Neuron (in vitro differentiated cells): ENCODE results near the gene ROR1.

Experiments used
- H2AFZ ChIP-seq: one replicate; pipeline ENCODE4 v1.6.1; 2013; ENCODE audit warnings: low read depth, mild to moderate bottlenecking, inconsistent platforms, low read length, moderate library complexity
- H3K27me3 ChIP-seq: one replicate; pipeline ENCODE4 v1.6.1; 2013; ENCODE audit warnings: low read length; ENCODE audit not compliant: insufficient read depth
- H3K36me3 ChIP-seq: one replicate; pipeline ENCODE4 v1.6.1; 2013; ENCODE audit warnings: low read length; ENCODE audit not compliant: insufficient read depth
- H3K4me1 ChIP-seq: one replicate; pipeline ENCODE4 v1.6.1; 2013; ENCODE audit warnings: low read length; ENCODE audit not compliant: insufficient read depth
- H3K4me3 ChIP-seq: 2 replicates; pipeline ENCODE4 v1.5.1; 2013; ENCODE audit warnings: mild to moderate bottlenecking, low read length, moderate library complexity
- H3K9me3 ChIP-seq: one replicate; pipeline ENCODE4 v1.6.1; 2013; ENCODE audit warnings: low read length

The ROR1 gene

DNA sequence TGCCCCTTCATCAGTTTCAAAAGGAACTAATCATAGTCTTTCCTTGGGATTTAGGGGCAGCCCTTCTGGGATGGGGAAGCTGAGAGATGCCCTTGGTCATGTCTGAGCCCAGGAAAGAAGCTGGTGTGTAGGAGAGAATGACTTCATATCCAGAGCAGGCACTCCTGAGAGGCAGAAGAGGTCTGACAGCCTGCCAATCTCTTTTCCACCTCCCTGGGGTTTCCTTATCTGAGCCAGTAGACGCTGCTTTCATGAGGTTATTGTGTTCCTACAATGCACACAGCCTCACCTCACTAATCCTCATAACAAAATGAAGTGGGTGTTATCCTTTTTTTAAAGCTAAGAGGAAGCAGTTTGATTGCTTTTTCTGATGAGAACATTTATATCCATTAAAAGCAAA lies 14.1 kb downstream of the ROR1 start:
- Histone ChIP-seq H3K36me3 (no peaks in the 10 kb centered on the region), H2AFZ (no peak overlapping the region), H3K27me3 (no peaks in the 10 kb centered on the region), H3K4me1 (no peaks in the 10 kb centered on the region), H3K9me3 (no peaks in the 10 kb centered on the region), H3K4me3 (no peak overlapping the region)

DNA sequence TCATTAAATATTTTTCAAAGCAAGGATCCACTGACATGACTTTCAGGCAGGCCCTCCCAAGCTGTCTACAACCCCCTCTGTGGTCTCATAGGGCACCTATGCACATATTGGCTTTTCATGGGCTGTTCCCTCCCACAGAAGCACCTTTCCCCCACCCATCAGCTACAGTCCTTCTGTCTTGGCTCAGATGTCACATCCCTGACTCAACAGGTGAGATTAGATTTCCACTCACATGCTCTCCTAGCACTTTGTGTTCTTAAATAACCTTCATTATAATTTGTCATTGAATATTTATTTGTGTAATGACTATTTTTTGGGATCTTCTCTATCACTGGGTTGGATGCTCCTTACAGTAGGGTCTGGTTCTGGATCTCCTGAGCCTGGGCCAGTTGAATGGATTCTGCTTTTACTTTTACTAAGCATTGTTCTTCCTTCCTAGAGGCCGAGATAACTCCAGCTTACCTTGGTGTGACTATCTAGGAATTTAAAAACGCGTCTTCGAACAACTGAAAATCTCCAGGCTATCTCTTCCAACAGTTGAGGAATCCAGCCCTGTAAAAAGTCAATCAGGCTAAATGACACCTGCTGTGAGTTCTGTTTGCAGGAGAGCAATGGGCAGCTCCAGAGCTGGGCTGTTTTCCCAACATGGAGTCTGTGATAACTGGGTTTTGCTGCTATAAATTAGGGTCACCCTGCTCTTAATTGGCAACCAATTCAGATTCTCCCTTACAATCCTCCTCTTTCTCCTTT lies 16.2 kb downstream of the ROR1 start:
- H3K4me1 ChIP-seq: no peaks in the 10 kb centered on the region
- H3K27me3 ChIP-seq: no peaks in the 10 kb centered on the region
- no peak overlapping the region for H3K4me3 ChIP-seq
- no peak overlapping the region for H2AFZ ChIP-seq
- no peaks in the 10 kb centered on the region for H3K9me3 ChIP-seq
- no peaks in the 10 kb centered on the region for H3K36me3 ChIP-seq

DNA sequence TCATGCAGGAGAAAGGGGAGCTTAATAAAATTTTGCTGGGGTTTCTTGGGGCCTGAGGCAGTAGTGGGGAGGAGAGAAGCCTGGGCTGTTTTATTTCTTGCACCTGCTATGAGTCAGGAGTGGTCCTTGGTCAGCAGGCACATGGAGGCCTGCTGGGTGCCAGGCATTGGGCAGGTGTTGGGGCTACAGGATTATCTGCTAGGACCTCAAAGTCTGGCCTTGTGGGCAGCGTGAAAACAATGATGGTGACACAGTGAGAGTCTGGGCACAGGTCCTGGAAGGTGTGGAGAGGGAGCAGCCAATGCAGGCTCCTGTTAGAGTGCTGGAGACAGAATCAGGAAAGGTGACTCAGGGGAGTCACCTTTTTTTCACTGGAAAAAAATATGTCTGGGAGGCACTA lies 17.2 kb downstream of the ROR1 start:
- Histone ChIP-seq H3K9me3 (no peaks in the 10 kb centered on the region), H3K36me3 (no peaks in the 10 kb centered on the region), H2AFZ (no peak overlapping the region), H3K4me1 (no peaks in the 10 kb centered on the region), H3K27me3 (no peaks in the 10 kb centered on the region), H3K4me3 (no peak overlapping the region)

DNA sequence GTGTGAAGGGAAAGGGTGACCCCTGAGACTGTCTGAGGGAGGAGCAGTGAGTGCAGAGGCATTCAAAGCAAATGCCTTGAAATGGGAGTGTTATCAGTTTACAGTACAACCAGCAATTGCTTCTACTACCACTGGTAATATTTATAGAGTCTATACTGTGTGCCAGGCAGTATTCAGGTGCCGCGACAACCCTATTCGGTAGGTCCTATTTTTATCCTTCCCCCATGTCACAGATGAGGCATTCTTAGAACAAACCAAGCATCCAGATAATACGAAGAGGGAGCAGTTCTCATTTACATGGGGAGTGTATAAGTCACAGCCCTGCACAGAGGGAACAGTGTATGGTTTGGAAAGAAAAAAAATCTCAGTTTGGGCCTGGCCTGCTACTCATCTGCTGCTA lies 18.3 kb downstream of the ROR1 start:
- no peaks in the 10 kb centered on the region for H3K27me3 ChIP-seq
- no peak overlapping the region for H3K4me3 ChIP-seq
- H3K9me3 ChIP-seq: no peaks in the 10 kb centered on the region
- no peaks in the 10 kb centered on the region for H3K4me1 ChIP-seq
- H3K36me3 ChIP-seq: no peaks in the 10 kb centered on the region
- H2AFZ ChIP-seq: no peak overlapping the region

GRCh38 chr1:63793741-63794240 lies 20.0 kb downstream of the ROR1 start:
- Histone ChIP-seq H3K9me3 (no peaks in the 10 kb centered on the region), H3K36me3 (no peaks in the 10 kb centered on the region), H3K4me1 (no peaks in the 10 kb centered on the region), H2AFZ (no peak overlapping the region), H3K27me3 (no peaks in the 10 kb centered on the region), H3K4me3 (no peak overlapping the region)

GRCh38 chr1:63794354-63794753 lies 20.5 kb downstream of the ROR1 start:
- Histone ChIP-seq H3K4me1 (no peaks in the 10 kb centered on the region), H2AFZ (no peak overlapping the region), H3K4me3 (no peak overlapping the region), H3K9me3 (no peaks in the 10 kb centered on the region), H3K27me3 (no peaks in the 10 kb centered on the region), H3K36me3 (no peaks in the 10 kb centered on the region)

- no peaks in the 10 kb centered on the region for H3K36me3 ChIP-seq
- H3K4me1 ChIP-seq: no peaks in the 10 kb centered on the region
- H3K9me3 ChIP-seq: no peaks in the 10 kb centered on the region
- H2AFZ ChIP-seq: no peak overlapping the region
- no peaks in the 10 kb centered on the region for H3K27me3 ChIP-seq
- no peak overlapping the region for H3K4me3 ChIP-seq
Observed at GRCh38 chr1:63794939-63795378, 21.1 kb downstream of the ROR1 start.

DNA sequence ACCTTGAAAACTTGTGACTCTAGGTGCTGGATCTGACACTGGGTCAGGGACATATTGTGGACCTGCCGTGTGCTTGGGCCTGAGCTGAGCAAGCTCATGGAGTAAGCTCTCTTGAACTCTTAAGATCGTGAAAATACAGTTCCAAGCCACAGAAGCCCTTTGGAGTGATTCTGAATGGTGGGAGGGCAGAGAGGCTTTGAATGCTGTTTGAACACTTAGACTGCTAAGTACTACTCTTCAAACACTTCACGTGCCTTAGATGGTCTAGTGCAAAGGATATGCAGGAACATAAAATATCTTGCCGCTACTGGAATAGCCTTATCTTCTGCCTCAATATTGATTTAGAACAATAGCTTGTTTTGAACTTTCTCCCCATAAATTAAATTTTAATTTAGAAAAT lies 21.6 kb downstream of the ROR1 start:
- H3K4me1 ChIP-seq: no peaks in the 10 kb centered on the region
- no peaks in the 10 kb centered on the region for H3K36me3 ChIP-seq
- no peaks in the 10 kb centered on the region for H3K27me3 ChIP-seq
- H3K4me3 ChIP-seq: no peak overlapping the region
- no peak overlapping the region for H2AFZ ChIP-seq
- no peaks in the 10 kb centered on the region for H3K9me3 ChIP-seq

- H3K4me1 ChIP-seq: no peaks in the 10 kb centered on the region
- H2AFZ ChIP-seq: no peak overlapping the region
- no peak overlapping the region for H3K4me3 ChIP-seq
- no peaks in the 10 kb centered on the region for H3K27me3 ChIP-seq
- no peaks in the 10 kb centered on the region for H3K9me3 ChIP-seq
- H3K36me3 ChIP-seq: no peaks in the 10 kb centered on the region
Observed at GRCh38 chr1:63797056-63797726, 23.4 kb downstream of the ROR1 start.

DNA sequence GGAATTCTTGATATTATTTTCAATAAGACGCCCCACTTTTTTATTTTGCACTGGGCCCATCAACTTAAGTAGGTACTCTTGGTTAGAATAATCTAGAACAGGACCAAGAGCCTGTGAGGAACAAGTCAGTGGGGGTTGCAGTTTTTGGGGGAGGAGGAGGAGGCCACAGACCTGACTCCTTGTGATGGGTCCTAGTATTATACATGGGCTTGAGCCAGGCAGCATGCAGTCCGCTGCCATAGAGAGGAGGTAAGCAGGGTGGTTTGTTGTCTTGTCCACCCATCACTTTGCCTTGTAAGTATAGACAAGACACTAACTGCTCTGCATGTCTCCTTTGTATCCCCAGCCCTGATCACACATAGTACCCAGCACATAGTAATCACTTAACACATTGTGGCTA lies 24.5 kb downstream of the ROR1 start:
- Histone ChIP-seq H3K27me3 (no peaks in the 10 kb centered on the region), H3K9me3 (no peaks in the 10 kb centered on the region), H3K4me3 (no peak overlapping the region), H3K36me3 (no peaks in the 10 kb centered on the region), H2AFZ (no peak overlapping the region), H3K4me1 (no peaks in the 10 kb centered on the region)

DNA sequence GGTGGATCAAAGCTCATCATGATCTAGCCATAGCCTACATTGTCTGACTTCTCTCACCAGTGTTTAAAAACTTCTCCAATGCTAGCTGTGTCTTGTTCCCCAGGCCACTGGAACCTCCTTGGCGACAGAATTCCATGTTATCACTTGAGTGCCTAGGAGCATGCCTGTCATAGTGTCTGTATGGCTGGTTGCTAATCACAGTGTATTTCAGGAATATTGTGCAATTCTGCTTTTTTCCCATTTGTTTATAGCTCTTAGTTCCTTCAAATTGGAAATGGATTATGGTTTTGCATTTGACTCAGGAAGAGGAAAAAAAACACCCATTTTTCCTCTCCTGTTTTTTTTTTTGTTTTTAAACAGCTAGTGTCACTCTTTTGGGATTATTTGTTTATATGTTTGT lies 25.5 kb downstream of the ROR1 start:
- Histone ChIP-seq H2AFZ (no peak overlapping the region), H3K4me3 (no peak overlapping the region), H3K36me3 (no peaks in the 10 kb centered on the region), H3K9me3 (no peaks in the 10 kb centered on the region), H3K4me1 (peaks cover 4% of the 10 kb centered on the region), H3K27me3 (no peaks in the 10 kb centered on the region)

- Histone ChIP-seq H3K9me3 (no peaks in the 10 kb centered on the region), H2AFZ (no peak overlapping the region), H3K4me1 (peaks cover 7% of the 10 kb centered on the region), H3K4me3 (no peak overlapping the region), H3K36me3 (no peaks in the 10 kb centered on the region), H3K27me3 (no peaks in the 10 kb centered on the region)
Observed at GRCh38 chr1:63799820-63800219, 26.0 kb downstream of the ROR1 start.

- no peak overlapping the region for H2AFZ ChIP-seq
- peaks cover 18% of the 10 kb centered on the region for H3K4me1 ChIP-seq
- H3K4me3 ChIP-seq: no peak overlapping the region
- H3K27me3 ChIP-seq: no peaks in the 10 kb centered on the region
- H3K36me3 ChIP-seq: no peaks in the 10 kb centered on the region
- no peaks in the 10 kb centered on the region for H3K9me3 ChIP-seq
Observed at GRCh38 chr1:63802109-63802508, 28.3 kb downstream of the ROR1 start.
